Neutrophil (primary cell): ENCODE results near the gene FGGY.

ENCODE experiments used
- H3K27ac ChIP-seq: fragments of 200-600 bp; sonication (generic); 2 replicates; pipeline ENCODE4 v1.5.1; 2016; ENCODE audit warnings: mild to moderate bottlenecking, moderate library complexity
- H3K27me3 ChIP-seq: fragments of 200-600 bp; sonication (generic); 2 replicates; pipeline ENCODE4 v1.6.0; 2016; ENCODE audit warnings: mild to moderate bottlenecking
- H3K36me3 ChIP-seq: fragments of 200-600 bp; sonication (generic); 2 replicates; pipeline ENCODE4 v1.5.1; 2017
- H3K4me1 ChIP-seq, 2 experiments: fragments of 200-600 bp in 1 of 2; sonication (generic) in 1 of 2; 1 replicate in 1 of 2; 2 replicates in 1 of 2; pipeline versions ENCODE4 v1.5.1 to v1.6.1; 2013 to 2016; ENCODE audit warnings: low read depth in 1 of 2, low read length in 1 of 2, mild to moderate bottlenecking in 1 of 2, moderate library complexity in 1 of 2; ENCODE audit not compliant: control insufficient read depth in 1 of 2, insufficient read depth in 1 of 2
- H3K4me3 ChIP-seq, 2 experiments: fragments of 200-600 bp in 1 of 2; sonication (generic) in 1 of 2; 1 replicate in 1 of 2; 2 replicates in 1 of 2; pipeline ENCODE4 v1.5.1; 2013 to 2016; ENCODE audit warnings: low read depth in 1 of 2, low read length in 1 of 2, mild to moderate bottlenecking in 1 of 2, moderate library complexity in 1 of 2
- H3K9me3 ChIP-seq: fragments of 200-600 bp; sonication (generic); 2 replicates; pipeline ENCODE4 v1.5.1; 2016
- TF ChIP-seq, protein P1 (sequence below): fragments of 200-600 bp; sonication (generic); IDR thresholded peaks from 2 replicates; pipeline ENCODE4 v1.5.1; 2016; ENCODE audit warnings: antibody characterized with exemption

Gene FGGY

DNA sequence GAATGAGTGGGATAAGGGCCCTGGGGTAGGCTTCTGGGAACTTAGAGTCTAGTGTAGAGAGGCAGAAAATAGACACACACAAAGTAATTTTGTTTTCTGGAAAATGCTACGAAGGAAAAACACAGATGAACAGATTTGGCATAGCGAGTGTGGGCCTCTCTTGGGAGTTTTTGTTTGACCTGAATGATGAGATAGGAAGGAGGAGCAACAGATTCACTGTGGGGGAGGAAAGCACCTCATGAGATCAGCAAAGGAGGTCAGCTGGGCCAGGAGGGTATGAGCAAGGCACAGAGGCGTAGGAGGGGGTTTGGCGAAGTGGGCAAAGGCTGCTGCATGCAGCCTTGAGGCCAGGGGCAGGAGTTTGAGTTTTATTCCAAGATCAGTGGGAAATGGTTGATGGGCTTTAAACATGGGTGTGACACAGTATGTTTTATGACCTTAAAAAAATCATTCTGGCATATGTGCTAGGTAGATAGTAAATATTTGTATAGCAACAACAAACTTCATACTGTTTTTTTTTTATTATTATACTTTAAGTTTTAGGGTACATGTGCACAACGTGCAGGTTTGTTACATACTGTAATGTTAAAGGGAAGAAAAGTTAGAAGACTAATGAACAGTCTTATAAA is 57.9 kb downstream of the FGGY start:
- Histone ChIP-seq H3K36me3 (no peaks in the 10 kb centered on the region), H3K27me3 (no peaks in the 10 kb centered on the region), H3K4me1 (no peaks in the 10 kb centered on the region), H3K27ac (no peak overlapping the region), H3K4me3 (no peak overlapping the region), H3K9me3 (no peaks in the 10 kb centered on the region)
- TF ChIP-seq, protein P1, sequence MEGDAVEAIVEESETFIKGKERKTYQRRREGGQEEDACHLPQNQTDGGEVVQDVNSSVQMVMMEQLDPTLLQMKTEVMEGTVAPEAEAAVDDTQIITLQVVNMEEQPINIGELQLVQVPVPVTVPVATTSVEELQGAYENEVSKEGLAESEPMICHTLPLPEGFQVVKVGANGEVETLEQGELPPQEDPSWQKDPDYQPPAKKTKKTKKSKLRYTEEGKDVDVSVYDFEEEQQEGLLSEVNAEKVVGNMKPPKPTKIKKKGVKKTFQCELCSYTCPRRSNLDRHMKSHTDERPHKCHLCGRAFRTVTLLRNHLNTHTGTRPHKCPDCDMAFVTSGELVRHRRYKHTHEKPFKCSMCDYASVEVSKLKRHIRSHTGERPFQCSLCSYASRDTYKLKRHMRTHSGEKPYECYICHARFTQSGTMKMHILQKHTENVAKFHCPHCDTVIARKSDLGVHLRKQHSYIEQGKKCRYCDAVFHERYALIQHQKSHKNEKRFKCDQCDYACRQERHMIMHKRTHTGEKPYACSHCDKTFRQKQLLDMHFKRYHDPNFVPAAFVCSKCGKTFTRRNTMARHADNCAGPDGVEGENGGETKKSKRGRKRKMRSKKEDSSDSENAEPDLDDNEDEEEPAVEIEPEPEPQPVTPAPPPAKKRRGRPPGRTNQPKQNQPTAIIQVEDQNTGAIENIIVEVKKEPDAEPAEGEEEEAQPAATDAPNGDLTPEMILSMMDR: no peak

DNA sequence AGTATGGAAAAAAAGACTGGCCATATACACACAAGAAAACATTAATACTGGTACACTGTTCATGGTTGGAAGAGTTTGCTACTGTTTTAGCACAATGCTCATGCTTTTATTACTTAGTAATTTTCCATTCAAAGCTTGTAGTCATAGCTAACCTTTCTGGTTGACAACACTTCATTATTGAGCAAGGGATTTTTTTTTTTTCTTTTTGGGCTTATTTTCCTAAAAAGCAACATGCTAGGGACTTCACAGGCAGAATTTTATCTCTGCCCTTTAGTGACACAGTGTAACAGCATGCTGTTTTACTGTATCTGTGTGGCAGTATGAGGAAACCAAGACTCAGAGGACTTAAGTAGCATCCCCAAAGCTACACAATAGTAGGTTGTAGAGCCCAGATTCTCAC is 58.5 kb downstream of the FGGY start:
- TF ChIP-seq, protein P1: no peak
- no peaks in the 10 kb centered on the region for H3K4me1 ChIP-seq
- no peaks in the 10 kb centered on the region for H3K9me3 ChIP-seq
- H3K36me3 ChIP-seq: no peaks in the 10 kb centered on the region
- no peak overlapping the region for H3K4me3 ChIP-seq
- no peak overlapping the region for H3K27ac ChIP-seq
- no peaks in the 10 kb centered on the region for H3K27me3 ChIP-seq

DNA sequence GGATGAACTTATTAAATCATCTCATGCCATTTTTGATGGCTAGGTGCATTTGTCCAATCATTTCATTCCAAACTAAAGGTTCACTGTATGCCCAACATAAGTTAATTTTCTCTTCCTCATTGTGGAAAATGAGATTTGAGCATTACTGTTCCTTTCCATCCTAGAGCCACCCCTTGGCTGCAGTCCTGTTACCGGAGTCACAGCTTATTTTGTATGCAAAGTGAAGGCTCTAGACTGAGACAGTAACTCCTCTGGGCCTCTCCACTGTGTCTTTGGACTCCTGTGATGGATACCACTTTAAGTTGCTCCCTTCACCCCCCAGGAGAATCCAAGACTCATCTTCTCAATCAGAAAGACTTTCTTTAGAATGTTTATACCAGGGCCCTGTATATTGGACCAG is 59.7 kb downstream of the FGGY start:
- no peaks in the 10 kb centered on the region for H3K9me3 ChIP-seq
- H3K4me3 ChIP-seq: no peak overlapping the region
- H3K27ac ChIP-seq: no peak overlapping the region
- H3K27me3 ChIP-seq: no peaks in the 10 kb centered on the region
- H3K4me1 ChIP-seq: no peaks in the 10 kb centered on the region
- H3K36me3 ChIP-seq: no peaks in the 10 kb centered on the region
- TF ChIP-seq, protein P1: no peak

DNA sequence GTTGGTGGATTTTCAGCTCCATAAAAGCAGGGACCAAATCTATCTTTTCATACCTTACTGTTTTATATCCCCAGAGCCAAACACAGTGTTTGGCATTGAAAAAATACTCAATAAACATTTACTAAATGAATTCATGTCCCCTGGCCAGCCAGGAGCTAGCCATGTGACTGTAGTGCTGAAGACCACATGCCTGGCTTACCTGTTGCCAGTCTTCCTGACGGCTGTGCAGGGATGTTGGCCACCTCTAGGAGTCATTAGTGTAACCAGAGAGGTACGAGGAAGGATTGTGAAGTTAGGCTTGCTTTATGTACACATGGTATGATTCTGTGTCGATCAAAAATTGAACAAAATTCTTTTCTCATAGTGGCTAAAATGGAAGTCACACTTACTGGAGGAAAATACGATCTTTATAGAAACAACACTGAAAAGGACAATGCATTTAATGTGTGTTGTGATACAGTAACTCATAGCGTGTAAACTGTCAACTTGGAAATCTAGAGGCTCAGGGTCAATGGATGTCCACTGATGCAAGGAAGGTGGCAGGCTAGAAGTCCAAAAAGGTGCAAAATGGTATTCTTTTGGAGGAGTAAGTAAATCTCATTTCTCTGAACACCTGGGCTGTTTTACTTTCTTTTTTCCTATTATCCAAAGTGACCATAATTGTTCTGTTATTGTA is 60.9 kb downstream of the FGGY start:
- Histone ChIP-seq H3K27me3 (no peaks in the 10 kb centered on the region), H3K4me3 (no peak overlapping the region), H3K27ac (no peak overlapping the region), H3K4me1 (no peaks in the 10 kb centered on the region), H3K36me3 (no peaks in the 10 kb centered on the region), H3K9me3 (no peaks in the 10 kb centered on the region)
- TF ChIP-seq, protein P1: no peak

DNA sequence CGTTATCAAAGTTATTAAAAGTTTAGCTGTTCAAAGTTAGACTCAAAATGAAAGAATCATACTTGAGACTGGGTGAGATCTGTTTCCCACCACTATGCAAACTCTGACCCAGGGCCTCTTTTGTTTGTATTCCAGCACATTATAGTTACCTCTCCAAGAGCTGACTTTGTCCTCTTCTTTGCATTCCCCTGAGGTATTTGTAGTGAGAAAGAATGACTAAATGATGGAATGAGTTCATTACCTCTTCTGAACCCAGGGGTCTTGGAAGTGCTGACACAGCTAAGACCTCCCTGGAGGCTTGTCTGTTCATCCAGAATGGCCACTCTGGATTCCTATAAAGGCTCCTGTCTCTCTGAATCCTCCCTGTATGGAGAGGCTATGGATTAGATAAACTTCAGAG is 62.4 kb downstream of the FGGY start:
- Histone ChIP-seq H3K27me3 (no peaks in the 10 kb centered on the region), H3K4me3 (no peak overlapping the region), H3K36me3 (no peaks in the 10 kb centered on the region), H3K27ac (no peak overlapping the region), H3K4me1 (no peaks in the 10 kb centered on the region), H3K9me3 (no peaks in the 10 kb centered on the region)
- TF ChIP-seq, protein P1: no peak
